Muscle layer of colon (tissue), 2 donors: Measurements from ENCODE around the gene TBL1Y.

ENCODE experiments used
- H3K27ac ChIP-seq: one replicate; pipeline ENCODE4 v1.7.0; 2013; ENCODE audit warnings: low read depth, mild to moderate bottlenecking, low read length, moderate library complexity
- H3K27me3 ChIP-seq, 2 donors: one replicate each; pipeline ENCODE4 v1.7.0; 2013; ENCODE audit warnings: low read length in 2 of 2, mild to moderate bottlenecking in 2 of 2; ENCODE audit not compliant: insufficient read depth in 2 of 2, control insufficient read depth in 1 of 2
- H3K36me3 ChIP-seq: one replicate; pipeline ENCODE4 v1.7.0; 2013; ENCODE audit warnings: mild to moderate bottlenecking, low read length; ENCODE audit not compliant: insufficient read depth
- H3K4me1 ChIP-seq: one replicate; pipeline ENCODE4 v1.7.0; 2013; ENCODE audit warnings: mild to moderate bottlenecking, low read length; ENCODE audit not compliant: insufficient read depth
- H3K4me3 ChIP-seq, 2 donors: one replicate each; pipeline ENCODE4 v1.7.0; 2013; ENCODE audit warnings: low read length in 2 of 2, low read depth in 1 of 2, mild to moderate bottlenecking in 1 of 2, moderate library complexity in 1 of 2
- H3K9ac ChIP-seq: one replicate; pipeline ENCODE4 v1.7.0; 2013; ENCODE audit warnings: low read length
- H3K9me3 ChIP-seq: one replicate; pipeline ENCODE4 v1.7.0; 2013; ENCODE audit warnings: mild to moderate bottlenecking, low read length
- donor health status: abdominal sarcoma.
- donor health status: Adenocarcinoma of cecum.

Gene TBL1Y

DNA sequence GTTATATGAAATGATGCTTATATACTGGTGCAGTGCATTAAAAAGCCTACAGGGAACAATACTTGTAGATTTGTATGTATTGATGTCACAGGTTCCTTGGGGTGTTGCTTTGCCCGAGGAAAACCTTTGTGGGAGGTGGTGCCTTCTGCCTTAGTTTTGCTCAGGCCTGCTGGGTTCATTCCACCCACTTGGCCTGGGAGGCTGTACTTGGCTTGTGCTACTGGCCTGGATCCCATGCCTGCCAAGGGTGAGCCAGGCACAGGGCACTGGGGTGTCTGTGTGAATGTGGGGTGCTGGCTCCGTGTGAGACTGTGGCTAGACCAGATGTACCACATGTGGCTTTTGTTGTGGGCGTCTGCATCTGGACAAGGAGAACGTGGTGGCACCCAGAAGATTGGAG is 17.8 kb downstream of the TBL1Y start:
- no peaks in the 10 kb centered on the region for H3K36me3 ChIP-seq
- H3K4me1 ChIP-seq = no peaks in the 10 kb centered on the region
- no peaks in the 10 kb centered on the region for H3K9me3 ChIP-seq
- no peaks in the 10 kb centered on the region for H3K27me3 ChIP-seq
- no peak overlapping the region for H3K4me3 ChIP-seq
- no peak overlapping the region for H3K27ac ChIP-seq
- H3K9ac ChIP-seq = no peak overlapping the region

DNA sequence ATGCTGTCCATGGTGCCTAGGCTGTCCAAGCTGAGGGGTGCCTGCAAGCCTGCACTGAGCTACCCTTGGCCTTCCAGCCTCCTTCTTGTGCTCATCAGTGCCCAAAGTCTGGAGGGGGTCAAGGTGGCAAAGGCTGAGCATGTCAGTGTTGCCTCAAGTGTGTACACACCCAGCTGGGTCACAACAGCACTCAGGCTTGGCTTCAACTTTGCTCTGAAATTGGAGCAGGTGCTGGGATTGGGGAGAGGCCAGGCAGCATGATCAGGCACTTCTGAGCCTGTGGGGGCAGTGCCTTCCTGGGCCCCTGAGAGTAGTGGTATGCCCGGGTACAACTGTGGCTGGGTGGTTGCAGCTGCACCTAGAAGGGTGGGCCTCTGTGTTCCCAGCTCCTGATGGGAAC is 18.7 kb downstream of the TBL1Y start:
- H3K27ac ChIP-seq = no peak overlapping the region
- no peaks in the 10 kb centered on the region for H3K36me3 ChIP-seq
- no peaks in the 10 kb centered on the region for H3K27me3 ChIP-seq
- H3K4me3 ChIP-seq = no peak overlapping the region
- no peaks in the 10 kb centered on the region for H3K9me3 ChIP-seq
- no peak overlapping the region for H3K9ac ChIP-seq
- no peaks in the 10 kb centered on the region for H3K4me1 ChIP-seq

DNA sequence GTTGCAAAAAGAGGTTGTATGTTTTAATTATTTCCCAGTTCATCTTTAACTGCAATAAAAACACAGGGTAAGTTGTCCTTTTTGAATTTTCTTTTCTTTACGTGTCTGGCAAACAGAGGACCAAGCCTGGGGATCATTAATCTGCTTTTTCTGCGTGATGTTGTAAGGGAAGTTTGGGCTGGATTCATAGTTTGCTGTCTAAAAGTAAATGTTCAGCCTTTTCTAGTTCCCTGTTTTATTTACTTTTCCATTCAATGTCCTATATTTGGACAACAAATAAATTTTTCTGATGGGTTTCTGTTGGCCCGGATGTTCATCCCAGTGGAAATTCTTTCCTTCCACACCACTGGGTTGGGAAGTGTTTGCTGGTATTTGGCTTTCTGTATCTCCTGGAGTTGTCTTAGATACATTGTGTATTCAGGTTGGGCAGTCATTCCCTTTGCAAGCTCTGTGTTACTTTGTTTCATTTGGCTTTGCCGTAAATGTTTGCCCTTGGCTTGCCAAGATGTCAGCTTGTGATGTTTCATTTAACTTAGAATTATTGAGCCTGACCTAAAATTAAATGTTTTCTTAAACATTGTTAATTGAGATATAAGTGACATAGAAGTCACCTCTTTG is 21.4 kb downstream of the TBL1Y start:
- H3K4me3 ChIP-seq = no peak overlapping the region
- H3K9ac ChIP-seq = no peak overlapping the region
- H3K36me3 ChIP-seq = no peaks in the 10 kb centered on the region
- H3K4me1 ChIP-seq = no peaks in the 10 kb centered on the region
- no peak overlapping the region for H3K27ac ChIP-seq
- H3K27me3 ChIP-seq = no peaks in the 10 kb centered on the region
- no peaks in the 10 kb centered on the region for H3K9me3 ChIP-seq

DNA sequence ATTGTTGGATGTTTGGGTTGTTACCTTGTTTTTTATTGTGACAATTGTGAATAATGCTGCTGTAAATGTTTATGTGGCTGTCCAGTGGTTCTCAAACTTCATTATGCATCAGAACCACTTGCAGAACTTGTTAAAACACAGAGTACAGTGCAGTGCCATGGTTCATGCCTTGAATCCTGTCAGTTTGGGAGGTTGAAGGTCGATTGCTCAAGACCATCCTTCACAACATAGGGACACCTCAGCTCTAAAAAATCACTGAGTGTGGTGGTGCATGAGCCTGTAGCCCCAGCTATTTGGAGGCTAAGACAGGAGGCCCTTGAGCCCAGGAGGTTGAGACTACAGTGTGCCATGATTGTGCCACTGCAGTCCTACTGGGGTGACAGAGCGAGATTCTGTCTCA is 25.0 kb downstream of the TBL1Y start:
- no peaks in the 10 kb centered on the region for H3K4me1 ChIP-seq
- no peaks in the 10 kb centered on the region for H3K9me3 ChIP-seq
- no peak overlapping the region for H3K4me3 ChIP-seq
- H3K9ac ChIP-seq = no peak overlapping the region
- no peaks in the 10 kb centered on the region for H3K27me3 ChIP-seq
- no peak overlapping the region for H3K27ac ChIP-seq
- no peaks in the 10 kb centered on the region for H3K36me3 ChIP-seq

DNA sequence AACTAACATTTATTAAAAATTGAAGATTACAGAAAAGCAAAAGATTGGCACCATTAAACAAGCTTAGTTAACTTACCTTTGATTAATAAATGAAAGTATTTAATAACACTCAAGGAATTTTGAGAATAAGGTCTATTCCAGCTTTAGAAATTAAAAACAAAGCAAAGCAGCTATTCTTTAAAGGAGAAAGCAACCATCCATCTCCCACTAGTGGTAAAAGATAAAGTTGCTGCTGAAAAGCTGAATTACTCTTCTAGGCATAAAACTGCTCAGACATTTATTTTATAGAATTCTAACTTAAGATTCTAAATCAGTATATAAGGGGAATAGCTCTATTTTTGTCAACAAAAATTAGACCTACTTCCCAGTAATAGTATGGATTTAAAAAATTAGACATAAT is 37.2 kb downstream of the TBL1Y start:
- Histone ChIP-seq H3K4me3 (no peak overlapping the region), H3K9me3 (no peaks in the 10 kb centered on the region), H3K9ac (no peak overlapping the region), H3K27me3 (no peaks in the 10 kb centered on the region), H3K27ac (no peak overlapping the region), H3K36me3 (no peaks in the 10 kb centered on the region), H3K4me1 (no peaks in the 10 kb centered on the region)

DNA sequence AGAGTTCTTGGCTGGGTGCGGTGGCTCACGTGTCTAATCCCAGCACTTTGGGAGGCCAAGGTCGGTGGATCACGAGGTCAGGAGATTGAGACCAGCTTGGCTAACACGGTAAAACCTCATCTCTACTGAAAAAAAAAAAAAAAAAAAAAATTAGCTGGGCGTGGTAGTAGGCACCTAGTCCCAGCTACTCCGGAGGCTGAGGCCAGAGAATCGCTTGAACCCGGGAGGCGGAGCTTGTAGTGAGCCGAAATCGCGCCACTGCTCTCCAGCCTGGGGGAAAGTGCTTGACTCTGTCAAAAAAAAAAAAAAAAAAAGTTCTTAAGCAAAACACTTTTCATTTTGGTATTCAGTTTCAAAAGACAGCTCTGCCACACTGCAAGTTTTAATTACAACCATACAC is 37.9 kb downstream of the TBL1Y start:
- no peak overlapping the region for H3K4me3 ChIP-seq
- H3K9ac ChIP-seq = no peak overlapping the region
- H3K36me3 ChIP-seq = no peaks in the 10 kb centered on the region
- no peaks in the 10 kb centered on the region for H3K9me3 ChIP-seq
- H3K4me1 ChIP-seq = no peaks in the 10 kb centered on the region
- no peak overlapping the region for H3K27ac ChIP-seq
- no peaks in the 10 kb centered on the region for H3K27me3 ChIP-seq

DNA sequence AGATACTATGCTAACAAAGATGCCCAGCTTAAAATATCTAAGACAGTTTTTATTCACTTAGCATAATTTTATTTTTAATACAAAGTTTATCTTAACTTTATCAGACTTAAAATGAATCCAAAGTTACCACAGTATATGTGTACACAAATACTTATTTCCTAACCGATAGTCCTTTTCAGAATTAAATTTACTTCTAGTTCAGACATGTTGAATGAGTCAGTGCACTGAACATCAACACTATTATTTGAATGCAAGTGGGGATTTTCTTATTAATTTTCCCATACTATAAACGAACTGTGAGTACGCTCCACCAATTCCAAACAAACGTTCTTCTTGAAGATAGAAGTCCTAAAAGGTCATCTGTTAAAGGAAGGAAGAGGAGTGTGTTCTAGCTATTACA is 39.5 kb downstream of the TBL1Y start:
- no peak overlapping the region for H3K4me3 ChIP-seq
- no peak overlapping the region for H3K9ac ChIP-seq
- H3K27me3 ChIP-seq = no peaks in the 10 kb centered on the region
- H3K27ac ChIP-seq = no peak overlapping the region
- H3K36me3 ChIP-seq = no peaks in the 10 kb centered on the region
- H3K4me1 ChIP-seq = no peaks in the 10 kb centered on the region
- H3K9me3 ChIP-seq = no peaks in the 10 kb centered on the region

DNA sequence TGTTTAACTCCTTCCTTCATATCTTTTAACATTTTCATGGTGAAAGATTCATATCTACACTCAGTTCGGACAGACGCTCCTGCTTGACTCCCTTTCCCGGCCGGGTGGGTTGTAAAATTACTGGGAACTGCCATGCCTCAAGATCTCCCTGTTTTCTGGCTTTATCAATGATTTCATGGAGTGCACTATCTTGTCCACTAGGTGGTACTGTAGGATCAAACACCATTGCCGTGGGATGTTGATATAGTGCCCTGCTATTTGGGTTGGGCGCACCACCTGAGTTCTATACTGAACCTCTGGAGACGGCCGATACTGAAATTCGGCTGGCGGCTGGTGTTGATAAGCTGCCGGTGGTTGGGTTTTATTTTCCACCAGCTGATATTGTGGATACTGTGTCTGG is 54.2 kb downstream of the TBL1Y start:
- Histone ChIP-seq H3K9me3 (no peaks in the 10 kb centered on the region), H3K27me3 (no peaks in the 10 kb centered on the region), H3K4me3 (no peak overlapping the region), H3K9ac (no peak overlapping the region), H3K27ac (no peak overlapping the region), H3K4me1 (no peaks in the 10 kb centered on the region), H3K36me3 (no peaks in the 10 kb centered on the region)

DNA sequence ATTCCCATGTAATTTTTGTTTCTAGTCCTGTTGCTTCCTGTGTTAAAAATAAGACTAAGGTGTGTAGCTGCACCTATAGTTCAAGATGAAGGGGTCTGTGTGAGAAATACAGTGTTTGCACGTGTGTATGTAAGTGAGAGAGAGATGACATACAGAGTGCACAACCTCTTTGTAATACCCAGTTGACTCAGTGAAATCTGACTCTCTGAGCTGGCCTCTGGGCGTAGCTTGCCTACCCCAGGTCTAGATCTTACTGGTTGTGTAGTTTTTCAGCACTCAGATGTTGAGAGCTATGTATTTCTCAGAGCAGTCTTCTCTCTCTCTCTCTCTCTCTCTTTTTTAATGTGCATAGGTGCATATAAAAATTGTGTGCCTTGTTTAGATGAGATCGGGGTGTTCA is 56.0 kb downstream of the TBL1Y start:
- H3K9ac ChIP-seq = no peak overlapping the region
- no peaks in the 10 kb centered on the region for H3K36me3 ChIP-seq
- H3K4me1 ChIP-seq = no peaks in the 10 kb centered on the region
- H3K27me3 ChIP-seq = no peaks in the 10 kb centered on the region
- H3K27ac ChIP-seq = no peak overlapping the region
- H3K9me3 ChIP-seq = no peaks in the 10 kb centered on the region
- no peak overlapping the region for H3K4me3 ChIP-seq

DNA sequence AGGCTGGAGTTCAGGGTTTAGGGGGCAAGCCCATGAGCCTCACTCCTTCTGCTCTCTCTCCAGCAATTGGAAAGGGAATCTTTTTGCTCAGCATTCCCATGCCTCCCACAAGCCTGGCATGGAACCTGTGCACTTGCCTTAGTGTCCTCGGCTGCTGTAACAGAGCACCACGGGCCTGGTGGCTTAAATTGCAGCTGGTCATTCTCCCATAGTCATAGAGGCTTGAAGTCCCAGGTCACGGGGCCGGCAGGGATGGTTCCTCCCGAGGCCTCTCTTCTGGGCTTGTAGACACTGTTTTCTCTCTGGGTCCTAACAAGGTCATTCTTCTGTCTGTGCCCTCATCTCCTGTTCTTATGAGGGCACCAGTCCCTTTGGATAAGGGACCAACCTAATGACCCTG is 57.2 kb downstream of the TBL1Y start:
- Histone ChIP-seq H3K9ac (no peak overlapping the region), H3K4me3 (no peak overlapping the region), H3K27ac (no peak overlapping the region), H3K27me3 (no peaks in the 10 kb centered on the region), H3K36me3 (no peaks in the 10 kb centered on the region), H3K9me3 (no peaks in the 10 kb centered on the region), H3K4me1 (no peaks in the 10 kb centered on the region)

DNA sequence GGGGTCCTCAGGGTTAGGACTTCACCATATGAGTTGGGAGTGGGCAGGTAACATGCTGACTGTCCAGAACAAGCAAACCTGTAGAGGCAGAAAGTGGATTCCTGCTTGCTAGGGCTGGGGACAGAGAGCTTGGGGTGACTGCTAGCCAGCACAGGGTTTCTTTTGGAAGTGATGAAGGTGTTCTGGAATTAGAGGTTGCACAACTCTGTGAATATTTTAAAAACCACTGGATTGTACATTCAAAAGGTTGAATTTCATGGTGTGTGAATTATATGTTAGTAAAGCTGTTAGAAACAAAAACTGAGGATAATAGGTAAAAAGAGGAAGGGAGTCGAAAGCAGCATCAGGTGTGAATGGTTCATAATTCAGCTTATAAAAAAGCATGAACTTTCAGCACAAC is 57.7 kb downstream of the TBL1Y start:
- no peak overlapping the region for H3K27ac ChIP-seq

DNA sequence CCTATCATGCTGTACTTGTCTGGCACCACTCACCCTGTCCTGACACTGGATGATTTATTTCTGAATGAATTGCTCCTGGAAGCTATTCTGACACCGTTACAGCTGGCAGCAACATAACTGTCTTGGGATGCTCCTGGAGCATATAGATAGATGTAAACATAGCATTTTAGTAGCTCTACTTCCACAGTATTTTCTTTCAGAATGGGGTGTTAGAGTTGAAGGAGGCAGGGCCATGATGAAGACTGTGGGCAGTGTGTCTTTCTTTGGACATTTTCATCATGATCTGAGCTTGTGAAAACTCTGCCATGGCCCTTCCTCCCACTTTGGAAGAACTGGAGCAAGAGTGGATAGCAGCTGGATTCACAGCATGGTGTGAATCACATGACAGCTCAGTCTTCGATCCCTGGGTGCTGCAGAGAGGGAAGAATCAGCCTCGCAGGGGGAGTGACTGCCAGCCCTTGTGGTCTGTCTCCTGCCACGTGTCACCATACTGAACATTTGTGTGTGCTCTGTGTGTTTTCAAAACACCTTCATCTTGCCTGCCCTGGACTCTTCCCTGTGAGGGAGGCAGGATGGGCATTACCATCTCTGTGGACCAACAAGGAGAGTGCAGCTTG is 61.9 kb downstream of the TBL1Y start:
- no peaks in the 10 kb centered on the region for H3K9me3 ChIP-seq
- H3K9ac ChIP-seq = no peak overlapping the region
- H3K4me1 ChIP-seq = no peaks in the 10 kb centered on the region
- no peaks in the 10 kb centered on the region for H3K27me3 ChIP-seq
- H3K27ac ChIP-seq = no peak overlapping the region
- no peaks in the 10 kb centered on the region for H3K36me3 ChIP-seq
- H3K4me3 ChIP-seq = no peak overlapping the region

More for the DNA sequence above, 57.7 kb downstream of the TBL1Y start:
- Histone ChIP-seq H3K27me3 (no peaks in the 10 kb centered on the region), H3K4me1 (no peaks in the 10 kb centered on the region), H3K9ac (no peak overlapping the region), H3K4me3 (no peak overlapping the region), H3K36me3 (no peaks in the 10 kb centered on the region), H3K9me3 (no peaks in the 10 kb centered on the region)
